Measurements from ENCODE around the gene SGMS1.
A peak's percentile ranks its signal among the peaks of the same experiment; 100 is the strongest.
"Not testable (repeated sequence)": the region's sequence is repeated elsewhere in the genome, so short reads cannot be mapped to it uniquely, and the experiment has no call there.

The SGMS1 gene

GRCh38 chr10:50574305-50574704 lies 49.5 kb downstream of the SGMS1 start:
- peak overlapping the region; percentile 72; the same call in 1 of the 2 replicates for H3K27ac ChIP-seq
- no peak for TF ChIP-seq CTCF (conservative IDR thresholded peaks at IDR 0.05)

GRCh38 chr10:50572017-50572491 lies 51.7 kb downstream of the SGMS1 start:
- H3K27ac ChIP-seq: peak overlapping the region; percentile 72
- TF ChIP-seq CTCF (conservative IDR thresholded peaks at IDR 0.05): no peak

- not testable (repeated sequence) for H3K27ac ChIP-seq
Measured at GRCh38 chr10:50568750-50569149, 55.0 kb downstream of the SGMS1 start.

GRCh38 chr10:50567384-50567783 lies 56.4 kb downstream of the SGMS1 start:
- TF ChIP-seq CTCF (conservative IDR thresholded peaks at IDR 0.05): no peak
- H3K27ac ChIP-seq: no peak overlapping the region

- peak overlapping the region; percentile 13; the same call in 1 of the 2 replicates for H3K27ac ChIP-seq
- TF ChIP-seq CTCF (conservative IDR thresholded peaks at IDR 0.05): no peak
Measured at GRCh38 chr10:50566150-50566549, 57.6 kb downstream of the SGMS1 start.

GRCh38 chr10:50565301-50566083 lies 58.3 kb downstream of the SGMS1 start:
- no peak for TF ChIP-seq CTCF (conservative IDR thresholded peaks at IDR 0.05)
- H3K27ac ChIP-seq: peak overlapping the region; percentile 13; the same call in 1 of the 2 replicates

- TF ChIP-seq CTCF (conservative IDR thresholded peaks at IDR 0.05): no peak
- no peak overlapping the region for H3K27ac ChIP-seq
Measured at GRCh38 chr10:50563906-50564305, 59.9 kb downstream of the SGMS1 start.

- H3K27ac ChIP-seq: peak overlapping the region; percentile 64
- peak; percentile 76 for TF ChIP-seq CTCF (conservative IDR thresholded peaks at IDR 0.05)
Measured at GRCh38 chr10:50561816-50562215, 61.9 kb downstream of the SGMS1 start.
